ENCODE results near the gene HMCN1.

GRCh38 chr1:186033847-186034271 lies 299.7 kb downstream of the HMCN1 start:
- TF ChIP-seq CTCF (IDR thresholded peaks at IDR 0.05), result no peak
- no peak for TF ChIP-seq POLR2A (IDR thresholded peaks at IDR 0.05)

Data from stomach (tissue), 4 donors.